Tibial nerve (tissue), 3 donors: ENCODE measurements around the gene CD300LD.

Experiments
- CTCF ChIP-seq, 5 experiments: fragments of 200-600 bp in 3 of 5; fragments of 450-650 bp in 2 of 5; sonication (generic) in 3 of 5; IDR thresholded peaks; one replicate each; pipeline ENCODE4 v1.5.1; 2016 to 2019; ENCODE audit warnings: antibody characterized with exemption in 5 of 5, mild to moderate bottlenecking in 3 of 5, moderate library complexity in 2 of 5
- POLR2A ChIP-seq, 2 donors: fragments of 450-650 bp; IDR thresholded peaks; one replicate each; pipeline ENCODE4 v1.6.1; 2017; ENCODE audit warnings: antibody characterized with exemption in 2 of 2, mild to moderate bottlenecking in 2 of 2, moderate library complexity in 2 of 2

- TF ChIP-seq CTCF (IDR thresholded peaks at IDR 0.05) (no peak), POLR2A (IDR thresholded peaks at IDR 0.05) (no peak)
Observed at GRCh38 chr17:74530831-74531150, 61.3 kb downstream of the CD300LD start.
